Muscle layer of duodenum (tissue), 2 donors: ENCODE results near the gene TSFM.

Experiments
- H3K27ac ChIP-seq: one replicate; pipeline ENCODE4 v1.7.0; 2013; ENCODE audit warnings: mild to moderate bottlenecking, low read length
- H3K27me3 ChIP-seq: one replicate; pipeline ENCODE4 v1.7.0; 2013; ENCODE audit warnings: low read depth, mild to moderate bottlenecking, control low read depth, low read length
- H3K36me3 ChIP-seq, 2 donors: one replicate each; pipeline ENCODE4 v1.7.0; 2013; ENCODE audit warnings: low read length in 2 of 2, control low read depth in 1 of 2, mild to moderate bottlenecking in 1 of 2; ENCODE audit not compliant: insufficient read depth in 2 of 2, control insufficient read depth in 1 of 2
- H3K4me1 ChIP-seq, 2 donors: one replicate each; pipeline ENCODE4 v1.7.0; 2013; ENCODE audit warnings: low read length in 2 of 2, mild to moderate bottlenecking in 2 of 2, control low read depth in 1 of 2, moderate library complexity in 1 of 2; ENCODE audit not compliant: insufficient read depth in 2 of 2, control insufficient read depth in 1 of 2
- H3K4me3 ChIP-seq, 2 donors: one replicate each; pipeline ENCODE4 v1.7.0; 2013; ENCODE audit warnings: low read length in 2 of 2, low read depth in 1 of 2, mild to moderate bottlenecking in 1 of 2
- H3K9me3 ChIP-seq, 2 donors: one replicate each; pipeline ENCODE4 v1.7.0; 2013; ENCODE audit warnings: low read length in 2 of 2, control low read depth in 1 of 2, mild to moderate bottlenecking in 1 of 2; ENCODE audit not compliant: control insufficient read depth in 1 of 2
- donor health status: healthy.

Gene TSFM

GRCh38 chr12:57841445-57841844 lies 58.9 kb downstream of the TSFM start:
- H3K4me1 ChIP-seq, result peaks cover 66 to 75% of the 10 kb centered on the region in 2 donors
- no peaks in the 10 kb centered on the region for H3K9me3 ChIP-seq
- no peaks in the 10 kb centered on the region for H3K27me3 ChIP-seq
- H3K4me3 ChIP-seq, result peak overlapping the region; percentile 6 to 82
- peaks cover 0 to 14% of the 10 kb centered on the region in 2 donors for H3K36me3 ChIP-seq
- H3K27ac ChIP-seq, result peak overlapping the region; percentile 49

GRCh38 chr12:57842342-57843294 lies 60.0 kb downstream of the TSFM start:
- peak overlapping the region; percentile 6 to 82 for H3K4me3 ChIP-seq
- H3K27me3 ChIP-seq, result no peaks in the 10 kb centered on the region
- peaks cover 0 to 14% of the 10 kb centered on the region in 2 donors for H3K36me3 ChIP-seq
- H3K4me1 ChIP-seq, result peaks cover 56 to 64% of the 10 kb centered on the region in 2 donors
- no peaks in the 10 kb centered on the region for H3K9me3 ChIP-seq
- peak overlapping the region; percentile 12 for H3K27ac ChIP-seq

- Histone ChIP-seq H3K4me1 (peaks cover 37 to 41% of the 10 kb centered on the region in 2 donors), H3K27me3 (no peaks in the 10 kb centered on the region), H3K27ac (peak overlapping the region; percentile 94), H3K4me3 (peak overlapping the region; percentile 82 to 87), H3K9me3 (no peaks in the 10 kb centered on the region), H3K36me3 (peaks cover 0 to 14% of the 10 kb centered on the region in 2 donors)
Observed at GRCh38 chr12:57844709-57845477, 62.3 kb downstream of the TSFM start.

- peak overlapping the region; percentile 94 for H3K27ac ChIP-seq
Observed at GRCh38 chr12:57845478-57846284, 63.1 kb downstream of the TSFM start.

GRCh38 chr12:57846285-57846576 lies 63.6 kb downstream of the TSFM start:
- Histone ChIP-seq H3K9me3 (no peaks in the 10 kb centered on the region), H3K4me3 (peak overlapping the region; percentile 82 to 87), H3K36me3 (peaks cover 0 to 14% of the 10 kb centered on the region in 2 donors), H3K4me1 (peaks cover 24 to 33% of the 10 kb centered on the region in 2 donors), H3K27me3 (no peaks in the 10 kb centered on the region), H3K27ac (peak overlapping the region; percentile 94)

More at GRCh38 chr12:57845478-57846284, 63.1 kb downstream of the TSFM start:
- H3K4me1 ChIP-seq, result peaks cover 29 to 34% of the 10 kb centered on the region in 2 donors
- H3K9me3 ChIP-seq, result no peaks in the 10 kb centered on the region
- H3K4me3 ChIP-seq, result peak overlapping the region; percentile 82 to 87
- H3K36me3 ChIP-seq, result peaks cover 0 to 14% of the 10 kb centered on the region in 2 donors
- no peaks in the 10 kb centered on the region for H3K27me3 ChIP-seq

- Histone ChIP-seq H3K4me1 (peaks cover 19 to 31% of the 10 kb centered on the region in 2 donors), H3K27me3 (no peaks in the 10 kb centered on the region), H3K9me3 (no peaks in the 10 kb centered on the region)
Observed at GRCh38 chr12:57846577-57847319, 64.2 kb downstream of the TSFM start, which contains the start of gene CTDSP2. CTDSP2 (minus strand) TSS chr12:57846729; CDS start chr12:57846435, 294 bp downstream.

More at GRCh38 chr12:57846577-57847319, 64.2 kb downstream of the TSFM start, which contains the start of gene CTDSP2:
- H3K36me3 ChIP-seq, result peaks cover 0 to 14% of the 10 kb centered on the region in 2 donors
- peak within 1 kb of the TSS; percentile 82 to 87 for H3K4me3 ChIP-seq
- peak within 1 kb of the TSS; percentile 94 for H3K27ac ChIP-seq
